Endothelial cell of umbilical vein (primary cell): ENCODE data around the gene RBM43. TPM values are rescaled to one million over a fixed set of nuclear protein-coding genes. Genes with fewer than 3 reads are reported as not detected.

Experiments used
- BruUV-seq: library from RNA; stranded (reverse); fragments of 400-500 nt; replicated peaks from 2 replicates; lab custom pipeline; 2021; lab: Mats Ljungman, UMichigan
- CTCF ChIA-PET: fragments of 300-600, 350-600 bp; sonication (Branson Sonifier 250); formaldehyde crosslinking; loops from one replicate; lab custom pipeline; 2021; ENCODE audit warnings: antibody characterized with exemption, inconsistent platforms; lab: Charles Lee
- POLR2A ChIA-PET: fragments of 300-600, 350-600 bp; sonication (Branson Sonifier 250); formaldehyde crosslinking; loops from one replicate; lab custom pipeline; 2021; ENCODE audit warnings: antibody characterized with exemption, inconsistent platforms; lab: Charles Lee
- DNase-seq: peaks from one replicate; pipeline ENCODE4 v3.0.0-alpha.2; 2011; ENCODE audit warnings: low read depth, low spot score
- FAIRE-seq: peaks from 2 replicates; lab custom pipeline; 2011; peaks lifted over from hg19 to GRCh38; lab: Jason Lieb, UNC
- H2AFZ ChIP-seq: 2 replicates; pipeline ENCODE4 v1.6.0; 2012; ENCODE audit warnings: low read depth, low read length, control low read depth, inconsistent platforms
- H3K27ac ChIP-seq: 2 replicates; pipeline ENCODE4 v1.5.1; 2011; ENCODE audit warnings: low read depth, mild to moderate bottlenecking, control low read depth, low read length, moderate library complexity; ENCODE audit not compliant: insufficient read depth
- H3K27me3 ChIP-seq, 2 experiments: 2 replicates each; pipeline versions ENCODE4 v1.6.0 to v1.6.1; 2011; ENCODE audit warnings: low read length in 2 of 2, mixed read lengths in 1 of 2; ENCODE audit not compliant: control insufficient read depth in 2 of 2, insufficient read depth in 2 of 2
- H3K36me3 ChIP-seq, 2 experiments: 2 replicates in 1 of 2; 3 replicates in 1 of 2; pipeline ENCODE4 v1.5.1; 2011; ENCODE audit warnings: low read length in 2 of 2, mild to moderate bottlenecking in 1 of 2, moderate library complexity in 1 of 2; ENCODE audit not compliant: control insufficient read depth in 2 of 2, insufficient read depth in 2 of 2; ENCODE audit errors: extremely low read depth in 1 of 2
- H3K4me1 ChIP-seq: 3 replicates; pipeline ENCODE4 v1.5.1; 2011; ENCODE audit warnings: mild to moderate bottlenecking, low read length; ENCODE audit not compliant: control insufficient read depth, insufficient read depth; ENCODE audit errors: extremely low read depth
- H3K4me2 ChIP-seq: 2 replicates; pipeline ENCODE4 v1.6.1; 2011; ENCODE audit warnings: low read length, control low read depth, mixed read lengths; ENCODE audit not compliant: insufficient read depth
- H3K4me3 ChIP-seq, 3 experiments: fragments of 200-600 bp in 1 of 3; sonication (generic), shearing (Covaris generic) in 1 of 3; replicated peaks in 1 of 3; 2 replicates each; pipeline ENCODE4 v1.5.1; 2011 to 2016; ENCODE audit warnings: control low read depth in 3 of 3, low read length in 3 of 3, mild to moderate bottlenecking in 2 of 3, inconsistent platforms in 1 of 3, low read depth in 1 of 3, moderate library complexity in 1 of 3; ENCODE audit not compliant: insufficient read depth in 1 of 3
- H3K79me2 ChIP-seq: 2 replicates; pipeline ENCODE4 v1.6.0; 2012; ENCODE audit warnings: low read length, inconsistent platforms; ENCODE audit not compliant: control insufficient read depth, insufficient read depth
- H3K9ac ChIP-seq: replicated peaks from 2 replicates; pipeline ENCODE3; 2011; ENCODE audit warnings: low read length, control low read depth; ENCODE audit not compliant: insufficient read depth; ENCODE audit errors: extremely low read depth
- H3K9me1 ChIP-seq: replicated peaks from 3 replicates; pipeline ENCODE4 v1.6.0; 2011; ENCODE audit warnings: mild to moderate bottlenecking, low read length; ENCODE audit not compliant: control insufficient read depth, insufficient read depth; ENCODE audit errors: extremely low read depth
- H3K9me3 ChIP-seq: replicated peaks from 2 replicates; pipeline ENCODE4 v1.5.1; 2012; ENCODE audit warnings: low read length, inconsistent platforms; ENCODE audit not compliant: control insufficient read depth, insufficient read depth
- H4K20me1 ChIP-seq: replicated peaks from 2 replicates; pipeline ENCODE3; 2011; ENCODE audit warnings: mild to moderate bottlenecking, low read length; ENCODE audit not compliant: control insufficient read depth, insufficient read depth; ENCODE audit errors: extremely low read depth
- CTCF ChIP-seq, 2 donors: IDR thresholded peaks; 1 replicate in 1 of 2; 2 replicates in 1 of 2; pipeline ENCODE4 v1.5.1; 2011; ENCODE audit warnings: low read length in 2 of 2, mild to moderate bottlenecking in 2 of 2, moderate library complexity in 2 of 2, control low read depth in 1 of 2, inconsistent platforms in 1 of 2, low read depth in 1 of 2; ENCODE audit not compliant: insufficient read depth in 1 of 2; ENCODE audit errors: extremely low read depth in 1 of 2
- EZH2 ChIP-seq: IDR thresholded peaks from 2 replicates; pipeline ENCODE4 v1.6.1; 2012; ENCODE audit warnings: borderline replicate concordance, low read depth, mild to moderate bottlenecking, moderate library complexity, low read length, inconsistent platforms; ENCODE audit not compliant: severe bottlenecking
- FOS ChIP-seq: IDR thresholded peaks from 2 replicates; pipeline ENCODE4 v1.6.1; 2011; ENCODE audit warnings: mild to moderate bottlenecking, low read length, moderate library complexity, borderline replicate concordance; ENCODE audit not compliant: insufficient read depth
- GATA2 ChIP-seq: IDR thresholded peaks from 2 replicates; pipeline ENCODE4 v1.7.0; 2011; ENCODE audit warnings: low read depth, mild to moderate bottlenecking, moderate library complexity, mixed read lengths, low read length; ENCODE audit not compliant: insufficient read length, insufficient read depth
- JUN ChIP-seq: IDR thresholded peaks from 2 replicates; pipeline ENCODE4 v1.6.1; 2011; ENCODE audit warnings: borderline replicate concordance, low read depth; ENCODE audit not compliant: insufficient read length, insufficient read depth
- MYC ChIP-seq: IDR thresholded peaks from one replicate; pipeline ENCODE4 v1.6.1; 2011; ENCODE audit warnings: mild to moderate bottlenecking, low read depth, low read length
- POLR2A ChIP-seq: IDR thresholded peaks from 2 replicates; pipeline ENCODE4 v1.6.1; 2012; ENCODE audit warnings: low read depth, mild to moderate bottlenecking, control low read depth, low read length
- POLR2AphosphoS5 ChIP-seq: IDR thresholded peaks from 2 replicates; pipeline ENCODE4 v1.6.1; 2012; ENCODE audit warnings: low read depth, mild to moderate bottlenecking, control low read depth, low read length, moderate library complexity; ENCODE audit not compliant: insufficient read depth
- dilution Hi-C: fragments of 300-500 bp; cut with MboI; formaldehyde crosslinking; loops from one replicate; pipeline ENCODE4 v1.15.0; 2019; ENCODE audit warnings: low sequenced_read_pairs; ENCODE audit not compliant: extremely low pct_ligation_motif_present
- intact Hi-C: fragments of 100-400 bp; cut with micrococcal nuclease; formaldehyde crosslinking; loops from one replicate; pipeline ENCODE4 v1.10.0; 2022
- polyA plus RNA-seq, 4 experiments: library from polyadenylated mRNA; depleted of rRNA in 3 of 4; stranded (reverse) in 3 of 4; unstranded in 1 of 4; fragments of >200 nt; gene quantifications; 2 replicates each; pipeline versions ENCODE4 v1.2.1 to v1.2.3, GENCODE V29; 2011 to 2012; ENCODE audit warnings: missing spikeins in 1 of 4
- total RNA-seq: library from RNA; stranded (reverse); gene quantifications from 2 replicates; pipeline ENCODE4 v1.2.3, GENCODE V29; 2021
- TF ChIP-seq, protein P1 (sequence below): IDR thresholded peaks from 2 replicates; pipeline ENCODE4 v1.6.1; 2011; ENCODE audit not compliant: insufficient read depth, insufficient read length

Gene RBM43
- total and polyA plus RNA-seq, 2 donors (not counting 3 experiments of a cell fraction or from before 2014, with no cell fraction given), result 3.7 to 6.5 TPM

- intact Hi-C loops (no loop called here), dilution Hi-C loops (no loop called here)
- H3K9ac ChIP-seq, result no peak overlapping the region
- H3K27me3 ChIP-seq, result no peaks in the 10 kb centered on the region
- FAIRE-seq (no peak), DNase-seq (no peak)
- no peak overlapping the region for H3K27ac ChIP-seq
- BruUV-seq, result no TSS peak
- no peak overlapping the region for H3K4me3 ChIP-seq
- H4K20me1 ChIP-seq, result peaks cover under 1% of the 10 kb centered on the region
- no peaks in the 10 kb centered on the region for H3K9me3 ChIP-seq
- H3K4me1 ChIP-seq, result peaks cover 16% of the 10 kb centered on the region
- H3K36me3 ChIP-seq, result no peaks in the 10 kb centered on the region
- no peak for TF ChIP-seq JUN
- no peak for TF ChIP-seq POLR2A
- no peak for TF ChIP-seq CTCF (IDR thresholded peaks at IDR 0.05; ENCODE audit: extremely low read depth in 1 of 2, insufficient read depth in 1 of 2, low read depth in 1 of 2, low read length in 2 of 2)
- TF ChIP-seq MYC, result no peak
- TF ChIP-seq, protein P1, sequence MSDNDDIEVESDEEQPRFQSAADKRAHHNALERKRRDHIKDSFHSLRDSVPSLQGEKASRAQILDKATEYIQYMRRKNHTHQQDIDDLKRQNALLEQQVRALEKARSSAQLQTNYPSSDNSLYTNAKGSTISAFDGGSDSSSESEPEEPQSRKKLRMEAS, result no peak
- TF ChIP-seq GATA2, result no peak
- TF ChIP-seq FOS, result no peak
- TF ChIP-seq EZH2, result no peak
- TF ChIP-seq POLR2AphosphoS5, result no peak
- H3K79me2 ChIP-seq, result peaks cover 14% of the 10 kb centered on the region
- H2AFZ ChIP-seq, result no peak overlapping the region
- no peaks in the 10 kb centered on the region for H3K9me1 ChIP-seq
- CTCF ChIA-PET, result interaction anchor here (0.9 to 2.4 kb wide), 3 partner anchors 30 to 146 kb away, joined by 4 to 17 read pairs (median 6); partner anchors contain the start of genes RBM43 and RIF1
- POLR2A ChIA-PET, result no interaction called here
- H3K4me2 ChIP-seq, result no peak overlapping the region
Measured at GRCh38 chr2:151291224-151291623, 29.6 kb upstream of the RBM43 start.
